CD14-positive monocyte (primary cell): ENCODE results near the gene RGS7. TPM values are rescaled to one million over a fixed set of nuclear protein-coding genes. Genes with fewer than 3 reads are reported as not detected.

Experiments used
- DNase-seq, 3 donors: peaks; one replicate each; pipeline ENCODE4 v3.0.0-alpha.2; 2011 to 2022
- H2AFZ ChIP-seq: 2 replicates; pipeline ENCODE4 v1.6.0; 2012; ENCODE audit warnings: mild to moderate bottlenecking, low read depth, low read length, inconsistent platforms; ENCODE audit not compliant: insufficient read depth, poor library complexity, severe bottlenecking
- H3K27ac ChIP-seq, 2 donors: 1 replicate in 1 of 2; 2 replicates in 1 of 2; pipeline ENCODE4 v1.5.1; 2012 to 2013; ENCODE audit warnings: low read length in 2 of 2, control low read depth in 1 of 2, inconsistent platforms in 1 of 2, low read depth in 1 of 2, mild to moderate bottlenecking in 1 of 2
- H3K27me3 ChIP-seq, 2 donors: one replicate each; pipeline versions ENCODE4 v1.6.0 to v1.6.1; 2011 to 2013; ENCODE audit warnings: low read length in 2 of 2; ENCODE audit not compliant: control insufficient read depth in 2 of 2, insufficient read depth in 2 of 2
- H3K36me3 ChIP-seq, 2 donors: replicated peaks in 1 of 2; 1 replicate in 1 of 2; 2 replicates in 1 of 2; pipeline versions ENCODE4 v1.5.1 to v1.6.1; 2012 to 2013; ENCODE audit warnings: low read length in 2 of 2, control low read depth in 1 of 2, inconsistent platforms in 1 of 2, mild to moderate bottlenecking in 1 of 2; ENCODE audit not compliant: insufficient read depth in 2 of 2, control insufficient read depth in 1 of 2
- H3K4me1 ChIP-seq, 2 donors: 1 replicate in 1 of 2; 2 replicates in 1 of 2; pipeline versions ENCODE4 v1.5.1 to v1.6.1; 2012 to 2013; ENCODE audit warnings: low read length in 2 of 2, control low read depth in 1 of 2, inconsistent platforms in 1 of 2, mild to moderate bottlenecking in 1 of 2, moderate library complexity in 1 of 2; ENCODE audit not compliant: insufficient read depth in 2 of 2, control insufficient read depth in 1 of 2
- H3K4me2 ChIP-seq: replicated peaks from 2 replicates; pipeline ENCODE3; 2012; ENCODE audit warnings: low read length, moderate library complexity, mild to moderate bottlenecking; ENCODE audit not compliant: poor library complexity, severe bottlenecking; ENCODE audit errors: extremely low read depth
- H3K4me3 ChIP-seq, 3 experiments: fragments of 200-600 bp in 1 of 3; sonication (generic) in 1 of 3; replicated peaks in 1 of 3; 1 replicate in 2 of 3; 2 replicates in 1 of 3; pipeline ENCODE4 v1.5.1; 2011 to 2013; ENCODE audit warnings: low read length in 3 of 3, mild to moderate bottlenecking in 3 of 3, control low read depth in 2 of 3, low read depth in 2 of 3, inconsistent platforms in 1 of 3, moderate library complexity in 1 of 3
- H3K79me2 ChIP-seq: 2 replicates; pipeline ENCODE4 v1.6.0; 2012; ENCODE audit warnings: mild to moderate bottlenecking, control low read depth, inconsistent platforms, low read length, moderate library complexity; ENCODE audit not compliant: insufficient read depth
- H3K9ac ChIP-seq: 2 replicates; pipeline ENCODE4 v1.6.0; 2017; ENCODE audit warnings: low read length, mild to moderate bottlenecking; ENCODE audit not compliant: insufficient read depth, poor library complexity, severe bottlenecking
- H3K9me3 ChIP-seq, 2 donors: replicated peaks in 1 of 2; 1 replicate in 1 of 2; 2 replicates in 1 of 2; pipeline versions ENCODE4 v1.5.1 to v1.6.1; 2012 to 2013; ENCODE audit warnings: low read length in 2 of 2, control low read depth in 1 of 2; ENCODE audit not compliant: control insufficient read depth in 1 of 2, insufficient read depth in 1 of 2
- H4K20me1 ChIP-seq: 2 replicates; pipeline ENCODE4 v1.6.0; 2012; ENCODE audit warnings: mild to moderate bottlenecking, low read length, control low read depth, moderate library complexity; ENCODE audit not compliant: insufficient read depth
- H3K27ac Mint-ChIP-seq, 7 donors: one replicate each; pipeline ENCODE4 v1.8.0; 2020; ENCODE audit warnings: mild to moderate bottlenecking in 7 of 7, mixed read lengths in 7 of 7, moderate library complexity in 6 of 7, inconsistent platforms in 2 of 7
- H3K27me3 Mint-ChIP-seq, 3 donors: one replicate each; pipeline ENCODE4 v1.8.0; 2021 to 2022; ENCODE audit warnings: low read depth in 3 of 3, mild to moderate bottlenecking in 3 of 3, mixed read lengths in 3 of 3, moderate library complexity in 3 of 3, inconsistent platforms in 1 of 3
- H3K36me3 Mint-ChIP-seq, 2 donors: one replicate each; pipeline ENCODE4 v1.8.0; 2020; ENCODE audit warnings: mixed read lengths in 2 of 2, inconsistent platforms in 1 of 2, mild to moderate bottlenecking in 1 of 2
- H3K4me1 Mint-ChIP-seq: one replicate; pipeline ENCODE4 v1.8.0; 2020; ENCODE audit warnings: mild to moderate bottlenecking, mixed read lengths
- H3K4me3 Mint-ChIP-seq, 2 donors: one replicate each; pipeline ENCODE4 v1.8.0; 2020; ENCODE audit warnings: mild to moderate bottlenecking in 2 of 2, mixed read lengths in 2 of 2, moderate library complexity in 1 of 2
- H3K9me3 Mint-ChIP-seq, 7 donors: one replicate each; pipeline ENCODE4 v1.8.0; 2020 to 2022; ENCODE audit warnings: mixed read lengths in 7 of 7, mild to moderate bottlenecking in 6 of 7, moderate library complexity in 6 of 7, inconsistent platforms in 2 of 7
- CTCF ChIP-seq: fragments of 200-600 bp; IDR thresholded peaks from one replicate; pipeline ENCODE4 v1.8.0; 2022; ENCODE audit warnings: antibody characterized with exemption, mild to moderate bottlenecking
- WGBS: methylation state at CpG from one replicate; pipeline ENCODE4 v1.1.5; 2013; ENCODE audit warnings: missing lambda C conversion rate; ENCODE audit not compliant: insufficient coverage; 5-methylcytosine and 5-hydroxymethylcytosine counted together
- intact Hi-C, 2 donors: fragments of 100-400 bp; cut with micrococcal nuclease; formaldehyde crosslinking; loops; one replicate each; pipeline versions ENCODE4 v1.15.0 to v1.15.1; 2023
- polyA plus RNA-seq, 3 donors: library from polyadenylated mRNA; depleted of rRNA in 1 of 3; unstranded in 2 of 3; stranded (reverse) in 1 of 3; fragments of 300-500 nt in 2 of 3; fragments of >200 nt in 1 of 3; fragmentation: Illumina TruSeq in 2 of 3; gene quantifications; 1 replicate in 2 of 3; 2 replicates in 1 of 3; pipeline ENCODE4 v1.2.3, GENCODE V29; 2012 to 2021

The RGS7 gene
- polyA plus RNA-seq, 3 donors, result not detected

GRCh38 chr1:241355311-241356010 lies 1.5 kb downstream of the RGS7 start:
- peak overlapping the region in 1 of 2 donors; percentile 61 for H3K4me3 Mint-ChIP-seq
- TF ChIP-seq CTCF, result no peak

GRCh38 chr1:241352401-241352800 lies 4.6 kb downstream of the RGS7 start:
- Histone ChIP-seq H4K20me1 (no peaks in the 10 kb centered on the region), H3K9me3 (peaks cover 0 to 5% of the 10 kb centered on the region in 2 donors), H3K4me1 (no peaks in the 10 kb centered on the region), H2AFZ (no peak overlapping the region), H3K27ac (no peak overlapping the region), H3K27me3 (peaks cover 19 to 23% of the 10 kb centered on the region in 2 donors), H3K36me3 (no peaks in the 10 kb centered on the region), H3K4me2 (no peak overlapping the region), H3K4me3 (no peak overlapping the region), H3K9ac (no peak overlapping the region), H3K79me2 (no peaks in the 10 kb centered on the region)
- no CpG with 5 or more reads among the region's 2 CpGs for WGBS
- intact Hi-C loops, result no loop called here
- TF ChIP-seq CTCF, result no peak
- H3K27me3 Mint-ChIP-seq, result peaks cover 17 to 26% (median 22%) of the 10 kb centered on the region in 3 donors
- no peak overlapping the region for H3K27ac Mint-ChIP-seq
- H3K9me3 Mint-ChIP-seq, result peaks cover 0 to 9% (median 2%) of the 10 kb centered on the region in 7 donors
- H3K36me3 Mint-ChIP-seq, result no peaks in the 10 kb centered on the region
- H3K4me1 Mint-ChIP-seq, result peaks cover 1% of the 10 kb centered on the region
- DNase-seq, result no peak
- H3K4me3 Mint-ChIP-seq, result no peak overlapping the region

More at GRCh38 chr1:241355311-241356010, 1.5 kb downstream of the RGS7 start:
- DNase-seq, result no peak
- H3K27me3 ChIP-seq, result peaks cover 34 to 42% of the 10 kb centered on the region in 2 donors
- no peak overlapping the region for H3K27ac ChIP-seq
- H3K36me3 Mint-ChIP-seq, result no peaks in the 10 kb centered on the region
- no peak overlapping the region for H3K9ac ChIP-seq
- H3K4me2 ChIP-seq, result no peak overlapping the region
- peaks cover 39 to 43% (median 41%) of the 10 kb centered on the region in 3 donors for H3K27me3 Mint-ChIP-seq
- 93% methylated on average over 3 of the region's 11 CpGs for WGBS
- H3K79me2 ChIP-seq, result no peaks in the 10 kb centered on the region
- no peaks in the 10 kb centered on the region for H3K36me3 ChIP-seq
- no peaks in the 10 kb centered on the region for H3K4me1 ChIP-seq
- no peak overlapping the region for H2AFZ ChIP-seq
- peaks cover 0 to 10% (median 3%) of the 10 kb centered on the region in 7 donors for H3K9me3 Mint-ChIP-seq
- H3K27ac Mint-ChIP-seq, result no peak overlapping the region
- intact Hi-C loops, result no loop called here
- peaks cover 0 to 11% of the 10 kb centered on the region in 2 donors for H3K9me3 ChIP-seq
- H3K4me3 ChIP-seq, result no peak overlapping the region
- H3K4me1 Mint-ChIP-seq, result peaks cover 5% of the 10 kb centered on the region
- no peaks in the 10 kb centered on the region for H4K20me1 ChIP-seq
